Measurements from ENCODE around the gene KRTAP5-8. TPM values are rescaled to one million over a fixed set of nuclear protein-coding genes. Genes with fewer than 3 reads are reported as not detected.
"Not testable (repeated sequence)": the region's sequence is repeated elsewhere in the genome, so short reads cannot be mapped to it uniquely, and the experiment has no call there.

The KRTAP5-8 gene
- total RNA-seq, 1 experiment from 2014 or later, result not detected

DNA sequence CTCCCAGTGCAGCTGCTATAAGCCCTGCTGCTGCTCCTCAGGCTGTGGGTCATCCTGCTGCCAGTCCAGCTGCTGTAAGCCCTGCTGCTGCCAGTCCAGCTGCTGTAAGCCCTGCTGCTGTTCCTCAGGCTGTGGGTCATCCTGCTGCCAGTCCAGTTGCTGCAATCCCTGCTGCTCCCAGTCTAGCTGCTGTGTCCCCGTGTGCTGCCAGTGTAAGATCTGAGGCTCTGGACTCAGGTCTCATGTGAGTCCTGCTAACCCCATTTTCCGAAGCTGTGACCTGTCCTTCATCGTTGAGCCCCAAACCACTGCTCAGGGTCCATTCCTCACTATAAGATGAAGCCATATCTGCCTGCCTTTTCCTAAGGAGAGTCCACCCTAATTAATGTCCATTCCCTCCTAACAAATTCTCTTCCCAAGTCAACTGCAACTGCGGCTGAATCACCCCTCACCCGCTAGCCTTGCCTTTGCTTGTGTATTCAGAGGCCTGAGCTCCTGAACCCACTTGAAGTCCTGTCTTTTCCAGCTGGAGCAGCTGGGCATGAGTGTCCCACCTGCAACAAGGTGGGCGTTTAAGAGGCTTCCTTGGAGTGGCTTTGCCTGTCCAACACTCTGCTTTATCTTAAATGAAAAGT, 10.1 kb upstream of the KRTAP5-8 start:
- no peaks in the 10 kb centered on the region for H3K36me3 ChIP-seq (ENCODE audit: low read depth, low read length)
- H3K9me2 ChIP-seq (replicated peaks; ENCODE audit: low read length), result no peaks in the 10 kb centered on the region
- H2AFZ ChIP-seq (ENCODE audit: low read length), result no peak overlapping the region
- no peaks in the 10 kb centered on the region for H4K20me1 ChIP-seq (ENCODE audit: low read length)
- no peak overlapping the region for H3K4me3 ChIP-seq (ENCODE audit: low read length)
- no peaks in the 10 kb centered on the region for H3K9me3 ChIP-seq (ENCODE audit: low read length)
- H3K27ac ChIP-seq (ENCODE audit: low read length), result no peak overlapping the region
- POLR2A ChIA-PET (ENCODE audit: unreplicated experiment), result no interaction called here
- BruUV-seq (replicated peaks), result no TSS peak
- intact Hi-C loops (cut with micrococcal nuclease), result no loop called here
- H3K79me2 ChIP-seq (ENCODE audit: low read length), result no peaks in the 10 kb centered on the region
- 0 out of 2 replicates have a peak, but pooled peaks cover 8% of the 10 kb centered on the region for H3K4me1 ChIP-seq (ENCODE audit: insufficient read depth, low read length)
- no peak overlapping the region for H3K9ac ChIP-seq (ENCODE audit: low read length)
- CTCF ChIA-PET, result no interaction called here
- no peak overlapping the region for H3K4me2 ChIP-seq (ENCODE audit: low read length)
- ATAC-seq (no peak), DNase-seq (no peak)
- TF ChIP-seq, protein P1, sequence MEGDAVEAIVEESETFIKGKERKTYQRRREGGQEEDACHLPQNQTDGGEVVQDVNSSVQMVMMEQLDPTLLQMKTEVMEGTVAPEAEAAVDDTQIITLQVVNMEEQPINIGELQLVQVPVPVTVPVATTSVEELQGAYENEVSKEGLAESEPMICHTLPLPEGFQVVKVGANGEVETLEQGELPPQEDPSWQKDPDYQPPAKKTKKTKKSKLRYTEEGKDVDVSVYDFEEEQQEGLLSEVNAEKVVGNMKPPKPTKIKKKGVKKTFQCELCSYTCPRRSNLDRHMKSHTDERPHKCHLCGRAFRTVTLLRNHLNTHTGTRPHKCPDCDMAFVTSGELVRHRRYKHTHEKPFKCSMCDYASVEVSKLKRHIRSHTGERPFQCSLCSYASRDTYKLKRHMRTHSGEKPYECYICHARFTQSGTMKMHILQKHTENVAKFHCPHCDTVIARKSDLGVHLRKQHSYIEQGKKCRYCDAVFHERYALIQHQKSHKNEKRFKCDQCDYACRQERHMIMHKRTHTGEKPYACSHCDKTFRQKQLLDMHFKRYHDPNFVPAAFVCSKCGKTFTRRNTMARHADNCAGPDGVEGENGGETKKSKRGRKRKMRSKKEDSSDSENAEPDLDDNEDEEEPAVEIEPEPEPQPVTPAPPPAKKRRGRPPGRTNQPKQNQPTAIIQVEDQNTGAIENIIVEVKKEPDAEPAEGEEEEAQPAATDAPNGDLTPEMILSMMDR (conservative IDR thresholded peaks at IDR 0.05; ENCODE audit: low read depth, low read length), result no peak
- TF ChIP-seq EZH2 (IDR thresholded peaks at IDR 0.05; ENCODE audit: low read length, unreplicated experiment), result no peak
- no peak for TF ChIP-seq EZH2phosphoT487 (IDR thresholded peaks at IDR 0.05; ENCODE audit: borderline replicate concordance, low read length)
- no peaks in the 10 kb centered on the region for H3K27me3 ChIP-seq (ENCODE audit: low read length)
- H3F3A ChIP-seq (ENCODE audit: low read length, unreplicated experiment), result no peaks in the 10 kb centered on the region

DNA sequence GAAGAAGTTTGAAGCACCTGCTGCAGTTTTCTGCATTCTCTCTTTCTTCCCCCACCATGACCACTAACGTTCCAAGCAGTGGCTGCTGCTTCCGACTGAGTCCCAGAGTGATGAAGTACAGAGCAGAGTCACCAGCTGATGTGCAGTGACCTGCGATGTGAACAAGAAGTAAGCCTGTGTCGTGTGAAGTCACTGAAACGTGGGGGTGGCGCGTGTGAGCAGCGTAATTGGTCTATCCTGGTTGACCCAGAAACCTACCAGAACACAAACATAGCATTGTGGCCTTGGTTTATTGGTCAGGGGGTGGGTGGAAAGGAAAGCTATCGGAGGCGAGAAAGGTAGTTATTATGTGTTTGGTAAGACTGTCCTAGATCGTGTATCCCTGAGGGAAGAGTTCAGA, 7.2 kb upstream of the KRTAP5-8 start:
- no peaks in the 10 kb centered on the region for H3K9me3 ChIP-seq (ENCODE audit: low read length)
- no peaks in the 10 kb centered on the region for H3K9me2 ChIP-seq (replicated peaks; ENCODE audit: low read length)
- H3F3A ChIP-seq (ENCODE audit: low read length, unreplicated experiment), result no peaks in the 10 kb centered on the region
- H2AFZ ChIP-seq (ENCODE audit: low read length), result no peak overlapping the region
- intact Hi-C loops (cut with micrococcal nuclease), result no loop called here
- ChIA-PET CTCF (no interaction called here), POLR2A (ENCODE audit: unreplicated experiment) (no interaction called here)
- no peaks in the 10 kb centered on the region for H4K20me1 ChIP-seq (ENCODE audit: low read length)
- H3K36me3 ChIP-seq (ENCODE audit: low read depth, low read length), result no peaks in the 10 kb centered on the region
- no peak for ATAC-seq
- no peaks in the 10 kb centered on the region for H3K79me2 ChIP-seq (ENCODE audit: low read length)
- no peak overlapping the region for H3K9ac ChIP-seq (ENCODE audit: low read length)
- no peaks in the 10 kb centered on the region for H3K4me1 ChIP-seq (ENCODE audit: insufficient read depth, low read length)
- no peaks in the 10 kb centered on the region for H3K27me3 ChIP-seq (ENCODE audit: low read length)
- no peak overlapping the region for H3K4me3 ChIP-seq (ENCODE audit: low read length)
- no peak overlapping the region for H3K4me2 ChIP-seq (ENCODE audit: low read length)
- H3K27ac ChIP-seq (ENCODE audit: low read length), result no peak overlapping the region
- no peak for DNase-seq
- no TSS peak for BruUV-seq (replicated peaks)
- no peak for TF ChIP-seq EZH2phosphoT487 (IDR thresholded peaks at IDR 0.05; ENCODE audit: borderline replicate concordance, low read length)

DNA sequence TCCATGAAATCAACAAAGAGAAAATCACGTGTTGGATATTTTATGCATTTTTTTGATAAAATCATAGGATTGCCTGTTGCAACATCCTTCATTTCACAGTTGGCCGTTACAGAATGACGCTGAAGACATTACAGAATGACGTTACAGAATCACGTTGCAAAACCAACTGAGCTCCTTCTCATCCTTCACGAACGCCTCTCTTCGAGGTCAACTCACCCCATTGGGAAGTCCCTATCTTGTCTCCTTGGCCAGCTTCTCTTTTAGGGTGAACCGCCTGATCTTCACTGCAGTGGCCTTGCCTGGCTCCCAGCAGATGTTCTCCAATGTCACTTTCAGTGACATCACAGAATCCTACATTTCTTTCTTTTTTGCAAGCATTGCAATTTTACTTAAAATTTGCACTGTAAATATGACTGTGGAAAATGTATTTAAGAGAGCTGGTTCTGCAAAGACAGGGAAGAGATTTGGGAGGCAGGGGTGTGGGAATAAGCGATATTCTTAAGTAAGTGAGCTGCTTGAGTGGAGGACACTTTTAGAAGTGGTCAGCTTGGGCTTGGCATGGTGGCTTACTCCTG, 5.7 kb upstream of the KRTAP5-8 start:
- POLR2A ChIA-PET (ENCODE audit: unreplicated experiment), result no interaction called here
- ATAC-seq (no peak), DNase-seq (no peak)
- Histone ChIP-seq H3K9ac (ENCODE audit: low read length) (no peak overlapping the region), H3K9me2 (replicated peaks; ENCODE audit: low read length) (no peaks in the 10 kb centered on the region), H3F3A (ENCODE audit: low read length, unreplicated experiment) (no peaks in the 10 kb centered on the region), H3K36me3 (ENCODE audit: low read depth, low read length) (no peaks in the 10 kb centered on the region), H3K4me2 (ENCODE audit: low read length) (no peak overlapping the region), H3K4me3 (ENCODE audit: low read length) (no peak overlapping the region), H2AFZ (ENCODE audit: low read length) (no peak overlapping the region), H3K9me3 (ENCODE audit: low read length) (no peaks in the 10 kb centered on the region), H3K27me3 (ENCODE audit: low read length) (no peaks in the 10 kb centered on the region), H3K27ac (ENCODE audit: low read length) (no peak overlapping the region), H3K79me2 (ENCODE audit: low read length) (no peaks in the 10 kb centered on the region), H4K20me1 (ENCODE audit: low read length) (no peaks in the 10 kb centered on the region), H3K4me1 (ENCODE audit: insufficient read depth, low read length) (no peaks in the 10 kb centered on the region)
- intact Hi-C loops (cut with micrococcal nuclease), result no loop called here
- BruUV-seq (replicated peaks), result no TSS peak
- TF ChIP-seq EZH2 (IDR thresholded peaks at IDR 0.05; ENCODE audit: low read length, unreplicated experiment) (no peak), EZH2phosphoT487 (IDR thresholded peaks at IDR 0.05; ENCODE audit: borderline replicate concordance, low read length) (no peak)
- TF ChIP-seq, protein P1 (conservative IDR thresholded peaks at IDR 0.05; ENCODE audit: low read depth, low read length), result no peak
- CTCF ChIA-PET, result no interaction called here

DNA sequence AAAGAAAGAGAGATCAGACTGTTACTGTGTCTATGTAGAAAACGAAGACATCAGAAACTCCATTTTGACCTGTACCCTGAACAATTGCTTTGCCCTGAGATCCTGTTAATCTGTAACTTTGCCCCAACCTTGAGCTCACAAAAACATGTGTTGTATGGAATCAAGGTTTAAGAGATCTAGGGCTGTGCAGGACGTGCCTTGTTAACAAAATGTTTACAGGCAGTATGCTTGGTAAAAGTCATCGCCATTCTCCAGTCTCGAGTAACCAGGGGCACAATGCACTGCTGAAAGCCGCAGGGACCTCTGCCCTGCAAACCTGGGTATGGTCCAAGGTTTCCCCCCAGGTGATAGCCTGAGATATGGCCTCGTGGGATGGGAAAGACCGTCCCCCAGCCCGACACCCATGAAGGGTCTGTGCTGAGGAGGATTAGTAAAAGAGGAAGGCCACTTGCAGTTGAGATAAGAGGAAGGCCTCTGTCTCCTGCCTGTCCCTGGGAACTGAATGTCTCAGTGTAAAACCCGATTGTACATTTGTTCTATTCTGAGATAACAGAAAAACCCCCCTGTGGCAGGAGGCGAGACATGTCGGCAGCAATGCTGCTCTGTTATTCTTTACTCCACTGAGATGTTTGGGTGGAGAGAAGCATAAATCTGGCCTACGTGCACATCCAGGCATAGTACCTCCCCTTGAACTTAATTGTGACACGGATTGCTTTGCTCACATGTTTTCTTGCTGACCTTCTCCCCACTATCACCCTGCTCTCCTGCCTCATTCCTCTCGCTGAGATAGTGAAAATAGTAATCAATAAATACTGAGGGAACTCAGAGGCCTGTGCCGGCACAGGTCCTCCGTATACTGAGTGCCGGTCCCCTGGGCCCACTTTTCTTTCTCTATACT, 2.9 kb upstream of the KRTAP5-8 start:
- H3K27ac ChIP-seq (ENCODE audit: low read length); H4K20me1 ChIP-seq (ENCODE audit: low read length); BruUV-seq (replicated peaks); H3F3A ChIP-seq (ENCODE audit: low read length, unreplicated experiment); H3K4me1 ChIP-seq (ENCODE audit: insufficient read depth, low read length); H3K27me3 ChIP-seq (ENCODE audit: low read length); H3K9me3 ChIP-seq (ENCODE audit: low read length); H3K4me2 ChIP-seq (ENCODE audit: low read length); intact Hi-C loops (cut with micrococcal nuclease); H3K79me2 ChIP-seq (ENCODE audit: low read length); H3K4me3 ChIP-seq (ENCODE audit: low read length); CTCF ChIA-PET; POLR2A ChIA-PET (ENCODE audit: unreplicated experiment); H3K9me2 ChIP-seq (replicated peaks; ENCODE audit: low read length); H3K36me3 ChIP-seq (ENCODE audit: low read depth, low read length); H2AFZ ChIP-seq (ENCODE audit: low read length); DNase-seq; H3K9ac ChIP-seq (ENCODE audit: low read length); ATAC-seq: not testable (repeated sequence)
